Fibroblast of lung (primary cell): ENCODE results near the gene BCCIP.

Experiments
- CTCF ChIP-seq, 2 donors: IDR thresholded peaks in 1 of 2; conservative IDR thresholded peaks in 1 of 2; 1 replicate in 1 of 2; 2 replicates in 1 of 2; pipeline ENCODE4 v1.5.1; 2011 to 2012; ENCODE audit warnings: low read length in 2 of 2, control low read depth in 1 of 2, inconsistent platforms in 1 of 2, low read depth in 1 of 2, mild to moderate bottlenecking in 1 of 2
- EZH2 ChIP-seq: IDR thresholded peaks from 2 replicates; pipeline ENCODE4 v1.5.1; 2012; ENCODE audit warnings: low read length, control low read depth, mild to moderate bottlenecking; ENCODE audit errors: missing control alignments

- TF ChIP-seq CTCF (conservative IDR thresholded peaks at IDR 0.05 in 1 of 2, IDR thresholded peaks at IDR 0.05 in 1 of 2; ENCODE audit: low read depth in 1 of 2, low read length in 2 of 2) (no peak), EZH2 (no peak)
These were observed 59.9 kb downstream of the BCCIP start for GRCh38 chr10:125883211-125883610.
